ENCODE measurements around the gene SLC16A10.

SLC16A10 gene

DNA sequence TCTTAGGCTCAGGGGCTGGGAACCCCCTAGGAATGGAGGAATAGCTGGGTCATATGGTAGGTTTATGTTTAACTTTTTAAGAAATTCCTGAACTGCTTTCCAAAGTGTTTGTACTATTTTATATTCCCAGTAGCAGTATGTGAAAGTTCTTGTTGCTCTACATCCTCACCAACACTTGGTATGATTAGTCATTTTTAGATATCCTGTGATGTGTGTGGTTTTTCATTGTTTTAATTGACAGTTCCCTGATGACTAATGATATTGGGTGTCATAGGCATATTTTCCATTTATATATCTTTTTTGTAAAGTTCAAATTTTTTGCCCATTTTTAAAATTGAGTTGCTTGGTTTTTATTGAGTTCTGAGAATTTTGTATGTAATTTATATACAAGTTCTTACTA lies 72.3 kb downstream of the SLC16A10 start:
- H3K79me2 ChIP-seq (ENCODE audit: low read length), result no peaks in the 10 kb centered on the region
- 0 out of 2 replicates have a peak, but pooled peaks cover 5% of the 10 kb centered on the region for H3K9me3 ChIP-seq (ENCODE audit: insufficient read depth, low read length)
- H3K27ac ChIP-seq (ENCODE audit: low read length), result no peak overlapping the region

GRCh38 chr6:111161650-111162049 lies 74.3 kb downstream of the SLC16A10 start:
- Histone ChIP-seq H3K9ac (ENCODE audit: low read length) (no peak overlapping the region), H3K36me3 (replicated peaks; ENCODE audit: low read depth, low read length) (no peaks in the 10 kb centered on the region), H2AFZ (ENCODE audit: low read depth, low read length) (no peak overlapping the region), H4K20me1 (ENCODE audit: insufficient read depth, low read length) (no peaks in the 10 kb centered on the region), H3K27ac (ENCODE audit: low read length) (no peak overlapping the region), H3K27me3 (ENCODE audit: low read depth, low read length) (no peaks in the 10 kb centered on the region), H3K4me1 (ENCODE audit: low read length) (no peaks in the 10 kb centered on the region), H3K4me3 (ENCODE audit: low read length) (no peak overlapping the region), H3K79me2 (ENCODE audit: low read length) (no peaks in the 10 kb centered on the region), H3K4me2 (ENCODE audit: low read length) (no peak overlapping the region), H3K9me3 (ENCODE audit: insufficient read depth, low read length) (0 out of 2 replicates have a peak, but pooled peaks cover 5% of the 10 kb centered on the region)
- TF ChIP-seq EZH2phosphoT487 (IDR thresholded peaks at IDR 0.05; ENCODE audit: low read depth), result no peak
- TF ChIP-seq, protein P1, sequence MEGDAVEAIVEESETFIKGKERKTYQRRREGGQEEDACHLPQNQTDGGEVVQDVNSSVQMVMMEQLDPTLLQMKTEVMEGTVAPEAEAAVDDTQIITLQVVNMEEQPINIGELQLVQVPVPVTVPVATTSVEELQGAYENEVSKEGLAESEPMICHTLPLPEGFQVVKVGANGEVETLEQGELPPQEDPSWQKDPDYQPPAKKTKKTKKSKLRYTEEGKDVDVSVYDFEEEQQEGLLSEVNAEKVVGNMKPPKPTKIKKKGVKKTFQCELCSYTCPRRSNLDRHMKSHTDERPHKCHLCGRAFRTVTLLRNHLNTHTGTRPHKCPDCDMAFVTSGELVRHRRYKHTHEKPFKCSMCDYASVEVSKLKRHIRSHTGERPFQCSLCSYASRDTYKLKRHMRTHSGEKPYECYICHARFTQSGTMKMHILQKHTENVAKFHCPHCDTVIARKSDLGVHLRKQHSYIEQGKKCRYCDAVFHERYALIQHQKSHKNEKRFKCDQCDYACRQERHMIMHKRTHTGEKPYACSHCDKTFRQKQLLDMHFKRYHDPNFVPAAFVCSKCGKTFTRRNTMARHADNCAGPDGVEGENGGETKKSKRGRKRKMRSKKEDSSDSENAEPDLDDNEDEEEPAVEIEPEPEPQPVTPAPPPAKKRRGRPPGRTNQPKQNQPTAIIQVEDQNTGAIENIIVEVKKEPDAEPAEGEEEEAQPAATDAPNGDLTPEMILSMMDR (IDR thresholded peaks at IDR 0.05; ENCODE audit: low read depth, low read length), result no peak

More for the DNA sequence above, 72.3 kb downstream of the SLC16A10 start:
- no peak for TF ChIP-seq EZH2phosphoT487 (IDR thresholded peaks at IDR 0.05; ENCODE audit: low read depth)
- TF ChIP-seq, protein P1 (IDR thresholded peaks at IDR 0.05; ENCODE audit: low read depth, low read length), result no peak
- no peak overlapping the region for H2AFZ ChIP-seq (ENCODE audit: low read depth, low read length)
- H3K4me1 ChIP-seq (ENCODE audit: low read length), result no peaks in the 10 kb centered on the region
- H3K9ac ChIP-seq (ENCODE audit: low read length), result no peak overlapping the region
- H4K20me1 ChIP-seq (ENCODE audit: insufficient read depth, low read length), result no peaks in the 10 kb centered on the region
- no peaks in the 10 kb centered on the region for H3K27me3 ChIP-seq (ENCODE audit: low read depth, low read length)
- H3K4me3 ChIP-seq (ENCODE audit: low read length), result no peak overlapping the region
- H3K36me3 ChIP-seq (replicated peaks; ENCODE audit: low read depth, low read length), result no peaks in the 10 kb centered on the region
- no peak overlapping the region for H3K4me2 ChIP-seq (ENCODE audit: low read length)

DNA sequence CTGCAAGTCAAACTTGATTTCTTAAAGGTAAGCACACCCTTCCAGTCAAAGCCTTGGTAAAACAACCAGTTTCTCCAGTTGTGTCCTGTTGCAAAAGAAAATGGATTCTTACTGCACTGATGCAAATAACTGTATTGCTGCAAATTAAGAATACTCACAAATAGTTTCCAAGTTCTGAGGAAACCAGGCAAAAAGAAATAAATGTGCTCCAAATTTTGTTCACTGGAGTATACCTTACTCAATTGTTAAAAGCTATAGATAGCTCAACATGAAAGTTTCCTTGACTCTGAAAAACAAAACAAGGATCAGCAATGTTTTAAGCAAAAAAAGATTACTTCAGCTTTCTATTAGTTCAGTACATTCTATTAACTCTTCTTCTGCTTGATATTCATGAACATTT lies 75.2 kb downstream of the SLC16A10 start:
- no peak overlapping the region for H3K4me2 ChIP-seq (ENCODE audit: low read length)
- no peak overlapping the region for H3K4me3 ChIP-seq (ENCODE audit: low read length)
- no peak overlapping the region for H3K9ac ChIP-seq (ENCODE audit: low read length)
- H2AFZ ChIP-seq (ENCODE audit: low read depth, low read length), result no peak overlapping the region
- no peaks in the 10 kb centered on the region for H3K27me3 ChIP-seq (ENCODE audit: low read depth, low read length)
- 0 out of 2 replicates have a peak, but pooled peaks cover 5% of the 10 kb centered on the region for H3K9me3 ChIP-seq (ENCODE audit: insufficient read depth, low read length)
- no peaks in the 10 kb centered on the region for H3K4me1 ChIP-seq (ENCODE audit: low read length)
- no peaks in the 10 kb centered on the region for H3K36me3 ChIP-seq (replicated peaks; ENCODE audit: low read depth, low read length)
- no peaks in the 10 kb centered on the region for H3K79me2 ChIP-seq (ENCODE audit: low read length)
- no peak overlapping the region for H3K27ac ChIP-seq (ENCODE audit: low read length)
- TF ChIP-seq EZH2phosphoT487 (IDR thresholded peaks at IDR 0.05; ENCODE audit: low read depth), result no peak
- TF ChIP-seq, protein P1 (IDR thresholded peaks at IDR 0.05; ENCODE audit: low read depth, low read length), result no peak
- H4K20me1 ChIP-seq (ENCODE audit: insufficient read depth, low read length), result no peaks in the 10 kb centered on the region

DNA sequence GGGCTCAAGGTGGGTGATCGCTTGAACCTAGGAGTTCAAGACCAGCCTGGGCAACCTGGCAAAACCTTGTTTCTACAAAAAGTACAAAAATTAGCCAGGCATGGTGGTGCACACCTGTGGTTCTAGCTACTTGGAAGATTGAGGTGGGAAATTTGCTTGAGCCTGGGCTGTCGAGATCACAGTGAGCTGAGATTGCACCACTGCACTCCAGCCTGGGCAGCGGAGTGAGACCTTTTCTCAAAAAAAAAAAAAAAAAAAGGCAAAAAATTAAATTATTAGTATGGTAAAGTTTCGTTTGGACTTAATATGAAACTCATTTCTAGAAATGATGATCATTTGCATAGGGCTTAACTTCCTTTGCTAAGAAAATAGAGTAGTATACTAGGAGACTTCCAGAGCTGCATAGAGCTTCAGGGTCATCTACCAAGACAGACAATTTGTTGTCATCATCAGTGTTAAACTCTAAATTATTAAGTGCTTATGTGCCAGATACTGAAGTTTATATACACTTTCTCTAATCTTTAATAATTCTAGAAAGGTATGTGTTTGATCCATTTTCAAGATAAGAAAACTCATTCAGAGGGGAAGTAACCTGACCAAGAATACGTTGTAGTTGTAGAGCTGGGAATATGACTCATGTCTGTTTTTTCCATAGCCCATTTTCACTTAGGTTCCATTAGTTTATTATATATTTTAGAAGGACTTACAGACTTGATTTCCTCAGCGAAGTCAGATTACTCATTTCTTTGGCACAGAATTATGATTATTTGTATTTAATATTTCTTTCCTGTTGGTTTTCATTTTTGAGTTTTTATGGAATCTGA lies 84.5 kb downstream of the SLC16A10 start:
- TF ChIP-seq, protein P1 (IDR thresholded peaks at IDR 0.05; ENCODE audit: low read depth, low read length), result no peak
- no peak overlapping the region for H2AFZ ChIP-seq (ENCODE audit: low read depth, low read length)
- no peak overlapping the region; the same call in 1 of the 2 replicates for H3K27ac ChIP-seq (ENCODE audit: low read length)
- H3K4me1 ChIP-seq (ENCODE audit: low read length), result peaks cover 33% of the 10 kb centered on the region
- H3K4me2 ChIP-seq (ENCODE audit: low read length), result peak overlapping the region; percentile 61
- peak overlapping the region; percentile 38; the same call in 1 of the 2 replicates for H3K4me3 ChIP-seq (ENCODE audit: low read length)
- no peak overlapping the region for H3K9ac ChIP-seq (ENCODE audit: low read length)
- no peaks in the 10 kb centered on the region for H3K27me3 ChIP-seq (ENCODE audit: low read depth, low read length)
- H3K79me2 ChIP-seq (ENCODE audit: low read length), result no peaks in the 10 kb centered on the region
- no peaks in the 10 kb centered on the region for H3K36me3 ChIP-seq (replicated peaks; ENCODE audit: low read depth, low read length)
- H4K20me1 ChIP-seq (ENCODE audit: insufficient read depth, low read length), result no peaks in the 10 kb centered on the region
- no peaks in the 10 kb centered on the region for H3K9me3 ChIP-seq (ENCODE audit: insufficient read depth, low read length)
